Measurements from ENCODE around the gene ADAMTSL1. TPM values are rescaled to one million over a fixed set of nuclear protein-coding genes. Genes with fewer than 3 reads are reported as not detected.
A peak's percentile ranks its signal among the peaks of the same experiment; 100 is the strongest.

Gene ADAMTSL1
- total RNA-seq, 6 donors from 2014 or later, result 0.44 to 6.4 (median 2.3) TPM; not detected in 1

- Histone ChIP-seq H3K4me3 (no peak overlapping the region), H3K27me3 (no peaks in the 10 kb centered on the region), H3K9me3 (no peaks in the 10 kb centered on the region), H3K4me1 (no peaks in the 10 kb centered on the region), H3K27ac (no peak overlapping the region), H3K36me3 (no peaks in the 10 kb centered on the region)
- WGBS, 2 donors, result 35 to 37% methylated on average over 6 of the region's 6 CpGs
- DNase-seq (no peak), ATAC-seq (ENCODE audit: low FRiP score in 2 of 2) (no peak)
- TF ChIP-seq POLR2A (IDR thresholded peaks at IDR 0.05) (no peak), POLR2AphosphoS5 (IDR thresholded peaks at IDR 0.05) (no peak), CTCF (IDR thresholded peaks at IDR 0.05) (no peak), EP300 (IDR thresholded peaks at IDR 0.05) (no peak)
These were observed 437.0 kb downstream of the ADAMTSL1 start for GRCh38 chr9:18910916-18911315.

DNA sequence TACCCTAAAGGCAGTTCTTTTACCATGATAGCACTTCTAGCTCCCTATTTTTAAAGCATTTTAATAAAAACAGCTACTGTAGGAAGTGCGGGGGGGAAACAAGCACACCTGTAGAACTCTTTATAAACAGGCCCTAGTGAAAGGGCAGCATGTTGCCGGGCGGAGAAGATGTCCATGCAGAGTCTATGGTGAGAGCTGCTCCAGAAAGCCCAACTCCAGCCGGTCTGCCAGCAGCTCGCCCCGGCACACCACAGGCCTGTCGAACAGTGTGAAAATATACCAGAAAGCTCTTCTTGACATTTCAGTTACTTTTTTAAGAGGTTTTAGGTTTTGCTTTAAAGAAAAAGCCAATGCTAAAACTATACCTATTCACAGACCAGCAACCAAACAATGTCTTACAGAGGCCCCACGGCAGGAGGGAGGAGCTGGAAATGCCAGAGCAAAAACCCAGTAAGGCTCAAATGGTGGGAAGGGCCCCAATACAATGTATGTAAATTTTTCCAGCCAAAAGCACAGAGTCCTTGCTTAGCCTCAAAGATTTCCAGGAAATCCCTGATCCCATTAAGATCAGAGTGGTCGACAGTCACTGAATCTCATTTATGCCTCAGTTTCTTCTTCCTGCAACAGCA is 437.9 kb downstream of the ADAMTSL1 start:
- no peaks in the 10 kb centered on the region for H3K9me3 ChIP-seq
- peak in 1 of 2 donors; percentile 33 for DNase-seq
- no peak for ATAC-seq (ENCODE audit: low FRiP score in 2 of 2)
- no peaks in the 10 kb centered on the region for H3K4me1 ChIP-seq
- 92% methylated on average over 9 of the region's 9 CpGs for WGBS, 2 donors
- TF ChIP-seq CTCF (IDR thresholded peaks at IDR 0.05), result no peak
- TF ChIP-seq POLR2A (IDR thresholded peaks at IDR 0.05), result no peak
- no peak for TF ChIP-seq POLR2AphosphoS5 (IDR thresholded peaks at IDR 0.05)
- no peak for TF ChIP-seq EP300 (IDR thresholded peaks at IDR 0.05)
- no peaks in the 10 kb centered on the region for H3K27me3 ChIP-seq
- H3K27ac ChIP-seq, result no peak overlapping the region
- H3K36me3 ChIP-seq, result no peaks in the 10 kb centered on the region
- H3K4me3 ChIP-seq, result no peak overlapping the region

- WGBS, 2 donors, result 80 to 81% methylated on average over 4 of the region's 4 CpGs
- TF ChIP-seq CTCF (IDR thresholded peaks at IDR 0.05) (no peak), EP300 (IDR thresholded peaks at IDR 0.05) (no peak), POLR2AphosphoS5 (IDR thresholded peaks at IDR 0.05) (no peak), POLR2A (IDR thresholded peaks at IDR 0.05) (no peak)
- H3K4me1 ChIP-seq, result no peaks in the 10 kb centered on the region
- H3K9me3 ChIP-seq, result no peaks in the 10 kb centered on the region
- ATAC-seq (ENCODE audit: low FRiP score in 2 of 2), result peak in 1 of 2 donors; percentile 20
- H3K36me3 ChIP-seq, result no peaks in the 10 kb centered on the region
- H3K4me3 ChIP-seq, result no peak overlapping the region
- no peak overlapping the region for H3K27ac ChIP-seq
- H3K27me3 ChIP-seq, result no peaks in the 10 kb centered on the region
- DNase-seq, result no peak
These were observed 446.5 kb downstream of the ADAMTSL1 start for GRCh38 chr9:18920141-18921084.

GRCh38 chr9:18921366-18922075 is 447.6 kb downstream of the ADAMTSL1 start:
- 82 to 83% methylated on average over 7 of the region's 7 CpGs for WGBS, 2 donors

More at GRCh38 chr9:18921366-18922075, 447.6 kb downstream of the ADAMTSL1 start:
- no peaks in the 10 kb centered on the region for H3K36me3 ChIP-seq
- no peaks in the 10 kb centered on the region for H3K27me3 ChIP-seq
- no peaks in the 10 kb centered on the region for H3K9me3 ChIP-seq
- H3K4me1 ChIP-seq, result no peaks in the 10 kb centered on the region
- H3K4me3 ChIP-seq, result no peak overlapping the region
- no peak overlapping the region for H3K27ac ChIP-seq
- TF ChIP-seq POLR2A (IDR thresholded peaks at IDR 0.05), result no peak
- no peak for TF ChIP-seq EP300 (IDR thresholded peaks at IDR 0.05)
- no peak for TF ChIP-seq POLR2AphosphoS5 (IDR thresholded peaks at IDR 0.05)
- TF ChIP-seq CTCF (IDR thresholded peaks at IDR 0.05), result no peak
- ATAC-seq (ENCODE audit: low FRiP score in 2 of 2) (peak in 1 of 2 donors; percentile 22), DNase-seq (no peak)
